Activated T-cell treated with anti-CD3 and anti-CD28 coated beads, Interleukin-2, amount 50 U/mL, for 72 hours (primary cell): ENCODE data around the gene MTAP. TPM values are rescaled to one million over a fixed set of nuclear protein-coding genes. Genes with fewer than 3 reads are reported as not detected.

Experiments
- ATAC-seq, 2 donors: fragments of 150-1000 bp; cut with Tn5 transposase; replicated peaks in 1 of 2; 2 replicates each; pipeline ENCODE4 v1.10.0; 2021; ENCODE audit warnings: moderate library complexity in 2 of 2, mild to moderate bottlenecking in 1 of 2
- DNase-seq, 2 donors: peaks; one replicate each; pipeline ENCODE4 v3.0.0; 2021 to 2022; ENCODE audit warnings: mixed read lengths in 1 of 2
- H3K27ac Mint-ChIP-seq: one replicate; pipeline ENCODE4 v1.8.0; 2022; ENCODE audit warnings: mild to moderate bottlenecking, moderate library complexity, mixed read lengths
- H3K27me3 Mint-ChIP-seq: one replicate; pipeline ENCODE4 v1.8.0; 2022; ENCODE audit warnings: low read depth, mixed read lengths
- H3K36me3 Mint-ChIP-seq, 2 donors: one replicate each; pipeline ENCODE4 v1.8.0; 2022; ENCODE audit warnings: mixed read lengths in 2 of 2, mild to moderate bottlenecking in 1 of 2; ENCODE audit not compliant: insufficient read depth in 2 of 2
- H3K4me1 Mint-ChIP-seq: one replicate; pipeline ENCODE4 v1.8.0; 2022; ENCODE audit warnings: low read depth, mixed read lengths
- H3K4me3 Mint-ChIP-seq, 2 donors: one replicate each; pipeline ENCODE4 v1.8.0; 2022; ENCODE audit warnings: mild to moderate bottlenecking in 2 of 2, mixed read lengths in 2 of 2, moderate library complexity in 2 of 2
- H3K9me3 Mint-ChIP-seq, 2 donors: one replicate each; pipeline ENCODE4 v1.8.0; 2022; ENCODE audit warnings: mixed read lengths in 2 of 2
- total RNA-seq, 2 donors: library from RNA; stranded (reverse); gene quantifications; one replicate each; pipeline ENCODE4 v1.2.3, GENCODE V29; 2022

MTAP gene
- total RNA-seq, 2 donors from 2014 or later, result 67.1 to 71.3 TPM

DNA sequence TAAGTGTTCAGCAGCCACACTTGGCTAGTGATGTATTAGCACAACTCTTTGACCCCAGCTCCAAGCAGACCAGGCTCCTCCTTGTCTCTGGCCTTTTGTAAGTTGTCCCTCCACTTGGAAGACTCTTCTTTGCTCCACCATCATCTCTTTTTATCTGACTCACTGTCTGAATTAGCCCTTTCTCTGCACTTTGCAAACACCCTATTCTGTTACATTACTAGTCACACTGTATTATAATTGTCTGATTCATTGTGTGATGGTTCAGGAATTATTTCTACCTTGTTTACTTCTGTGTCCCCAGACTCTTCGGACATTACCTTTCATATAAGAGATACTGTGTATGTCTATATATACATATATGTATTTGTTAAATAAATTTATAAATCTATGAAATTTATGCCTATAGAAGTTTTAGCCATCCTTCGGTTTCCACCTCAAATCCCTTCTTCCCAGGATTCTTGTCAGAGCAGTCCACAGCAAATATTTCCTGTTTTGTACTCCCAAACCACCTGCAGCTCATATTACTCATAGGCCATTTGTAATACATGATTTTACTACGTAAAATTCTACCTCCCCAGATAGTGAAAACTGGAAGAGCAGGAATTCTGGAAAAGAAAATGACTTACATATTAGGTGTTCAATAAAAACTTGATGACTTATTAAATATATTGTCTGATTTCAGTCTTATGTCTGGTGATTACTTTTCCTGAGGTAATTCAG lies 69.0 kb downstream of the MTAP start:
- no peak for ATAC-seq
- H3K27ac Mint-ChIP-seq, result no peak overlapping the region
- H3K36me3 Mint-ChIP-seq, result peaks cover 15 to 19% of the 10 kb centered on the region in 2 donors
- no peaks in the 10 kb centered on the region for H3K4me1 Mint-ChIP-seq
- H3K27me3 Mint-ChIP-seq, result no peaks in the 10 kb centered on the region
- no peak for DNase-seq
- H3K4me3 Mint-ChIP-seq, result no peak overlapping the region
- H3K9me3 Mint-ChIP-seq, result peaks cover 3 to 5% of the 10 kb centered on the region in 2 donors

DNA sequence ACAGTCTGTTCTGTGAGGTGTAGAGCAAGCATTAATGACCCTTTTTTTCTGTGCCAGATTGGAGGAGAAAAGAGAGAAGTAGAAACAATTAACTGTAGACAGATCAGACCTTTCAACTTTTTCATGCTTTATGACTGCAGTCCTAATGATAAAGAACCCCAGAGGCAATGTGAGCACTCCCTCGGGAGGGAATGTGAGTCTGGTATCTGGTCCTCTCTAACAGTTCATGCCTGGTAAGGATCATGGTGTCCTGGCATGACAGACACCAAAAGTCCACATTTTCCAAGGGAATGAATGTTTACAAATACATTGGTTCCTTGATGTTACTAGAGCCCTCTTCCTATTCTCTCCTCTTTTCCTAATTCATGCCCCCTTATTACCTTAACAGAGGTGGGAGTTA lies 70.3 kb downstream of the MTAP start:
- Mint-ChIP-seq H3K4me3 (no peak overlapping the region), H3K36me3 (peaks cover 15 to 24% of the 10 kb centered on the region in 2 donors), H3K27me3 (no peaks in the 10 kb centered on the region), H3K27ac (no peak overlapping the region), H3K9me3 (peaks cover 7 to 8% of the 10 kb centered on the region in 2 donors), H3K4me1 (no peaks in the 10 kb centered on the region)
- ATAC-seq, result no peak
- no peak for DNase-seq

DNA sequence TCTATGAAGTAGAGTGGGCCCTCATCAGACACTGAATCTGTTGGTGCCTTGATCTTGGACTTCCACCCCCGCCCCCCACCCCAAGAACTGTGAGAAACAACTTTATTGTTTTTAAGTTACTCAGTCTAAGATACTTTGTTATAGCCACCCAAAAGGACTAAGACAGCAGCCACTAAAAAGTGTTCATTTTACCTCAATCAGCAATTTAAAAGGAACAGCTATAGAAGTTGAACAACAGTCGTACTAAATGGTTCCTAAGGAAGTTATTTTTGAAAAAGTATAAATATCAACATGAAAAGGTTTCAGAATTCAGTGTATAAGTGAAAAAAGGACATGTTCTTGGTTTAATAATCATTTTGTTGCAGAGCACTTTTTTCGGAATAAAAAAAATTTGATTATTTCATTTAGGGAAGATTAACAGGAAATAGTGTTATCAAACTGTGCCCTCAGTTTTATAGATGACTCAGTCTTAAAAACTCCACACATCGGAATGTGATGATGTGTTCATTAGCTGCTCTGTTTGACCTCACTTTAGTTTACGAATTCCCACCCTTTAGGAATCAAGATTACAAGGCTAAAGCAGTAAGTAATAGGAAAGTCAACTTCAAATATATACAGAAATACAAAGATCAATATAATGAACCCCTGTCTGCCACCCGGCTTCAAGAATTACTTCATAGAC lies 71.2 kb downstream of the MTAP start:
- DNase-seq (no peak), ATAC-seq (no peak)
- Mint-ChIP-seq H3K27ac (no peak overlapping the region), H3K36me3 (peaks cover 17 to 32% of the 10 kb centered on the region in 2 donors), H3K27me3 (no peaks in the 10 kb centered on the region), H3K9me3 (peaks cover 8 to 10% of the 10 kb centered on the region in 2 donors), H3K4me3 (no peak overlapping the region), H3K4me1 (no peaks in the 10 kb centered on the region)

DNA sequence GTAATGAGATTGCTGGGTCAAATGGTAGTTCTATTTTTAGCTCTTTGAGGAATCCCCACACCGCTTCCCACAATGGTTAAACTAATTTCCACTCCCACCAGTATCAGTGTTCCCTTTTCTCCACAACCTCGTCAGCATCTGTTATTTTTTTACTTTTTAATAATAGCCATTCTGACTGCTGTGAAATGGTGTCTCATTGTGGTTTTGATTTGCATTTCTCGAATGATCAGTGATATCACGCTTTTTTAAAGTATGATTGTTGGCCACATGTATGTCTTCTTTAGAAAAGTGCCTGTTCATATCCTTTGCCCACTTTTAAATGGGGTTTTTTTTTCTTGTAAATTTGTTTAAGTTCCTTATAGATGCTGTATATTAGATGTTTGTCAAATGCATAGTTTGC lies 73.5 kb downstream of the MTAP start:
- H3K4me1 Mint-ChIP-seq, result no peaks in the 10 kb centered on the region
- H3K27me3 Mint-ChIP-seq, result no peaks in the 10 kb centered on the region
- H3K27ac Mint-ChIP-seq, result no peak overlapping the region
- no peak for DNase-seq
- peaks cover 18 to 19% of the 10 kb centered on the region in 2 donors for H3K9me3 Mint-ChIP-seq
- no peak overlapping the region for H3K4me3 Mint-ChIP-seq
- ATAC-seq, result no peak
- H3K36me3 Mint-ChIP-seq, result peaks cover 27 to 52% of the 10 kb centered on the region in 2 donors

DNA sequence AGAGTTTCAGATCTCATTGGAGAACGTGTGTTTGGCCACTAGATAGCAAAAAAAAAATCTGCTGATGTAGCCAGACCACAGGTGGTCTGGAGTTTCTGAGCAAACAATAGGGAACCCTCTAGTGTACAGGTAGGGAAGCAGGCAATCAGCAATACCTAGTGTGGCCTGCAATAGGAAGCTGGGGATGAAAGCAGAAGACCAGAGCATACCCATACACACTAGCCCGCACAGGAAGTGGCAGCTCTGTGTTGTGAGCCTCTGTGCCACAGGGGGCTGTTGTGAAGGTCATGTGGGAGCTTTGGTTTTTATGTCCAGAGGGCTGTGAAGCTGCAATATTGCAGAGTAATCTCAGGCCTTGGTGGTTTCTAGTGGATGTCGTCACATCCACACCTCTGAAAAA lies 81.2 kb downstream of the MTAP start:
- ATAC-seq (peak in 1 of 2 donors; percentile 49), DNase-seq (no peak)
- Mint-ChIP-seq H3K4me1 (no peaks in the 10 kb centered on the region), H3K27me3 (no peaks in the 10 kb centered on the region), H3K27ac (no peak overlapping the region), H3K9me3 (peaks cover 21 to 24% of the 10 kb centered on the region in 2 donors), H3K36me3 (peaks cover 19 to 40% of the 10 kb centered on the region in 2 donors), H3K4me3 (no peak overlapping the region)

DNA sequence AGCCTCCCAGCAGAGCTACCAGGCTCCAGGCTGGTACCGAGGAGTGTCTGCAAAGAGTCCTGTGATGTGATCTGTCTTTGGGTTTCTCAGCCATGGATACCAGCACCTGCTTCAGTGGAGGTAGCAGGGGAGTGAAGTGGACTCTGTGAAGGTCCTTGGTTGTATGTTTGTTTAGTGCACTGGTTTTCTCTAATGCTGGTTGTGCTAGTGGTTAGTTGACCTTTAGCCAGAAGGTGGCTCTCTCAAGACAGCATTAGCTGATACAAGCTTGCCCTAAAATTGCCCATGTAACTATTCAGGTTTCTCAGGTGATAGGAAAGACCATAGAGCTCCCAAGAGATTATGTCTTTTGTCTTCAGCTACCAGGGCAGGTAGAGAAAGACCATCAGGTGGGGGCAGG lies 87.2 kb downstream of the MTAP start:
- DNase-seq (no peak), ATAC-seq (no peak)
- Mint-ChIP-seq H3K4me3 (no peak overlapping the region), H3K27ac (no peak overlapping the region), H3K4me1 (no peaks in the 10 kb centered on the region), H3K36me3 (peaks cover 24 to 48% of the 10 kb centered on the region in 2 donors), H3K27me3 (no peaks in the 10 kb centered on the region), H3K9me3 (peaks cover 28 to 31% of the 10 kb centered on the region in 2 donors)

DNA sequence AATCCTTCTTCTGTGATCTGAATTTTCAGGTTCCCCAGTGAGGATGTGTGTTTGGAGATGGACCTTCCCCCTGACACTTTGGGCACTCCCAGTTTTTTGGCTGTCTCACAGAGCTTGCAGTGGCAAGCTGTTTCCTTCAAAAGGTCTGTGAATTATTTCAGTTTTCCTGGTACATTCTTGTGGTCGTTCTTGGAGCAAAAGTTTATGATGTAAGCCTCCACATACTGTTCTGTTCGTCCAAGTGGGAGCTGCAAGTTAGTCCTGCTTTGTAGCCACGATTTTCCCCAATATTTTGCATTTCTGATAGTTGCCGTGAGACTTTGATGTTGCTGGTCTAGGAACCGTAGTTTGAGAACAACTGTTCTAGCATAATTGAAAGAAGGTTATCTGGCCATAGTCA lies 88.3 kb downstream of the MTAP start:
- H3K27ac Mint-ChIP-seq, result no peak overlapping the region
- no peaks in the 10 kb centered on the region for H3K27me3 Mint-ChIP-seq
- peaks cover 25 to 31% of the 10 kb centered on the region in 2 donors for H3K9me3 Mint-ChIP-seq
- DNase-seq, result no peak
- H3K4me1 Mint-ChIP-seq, result no peaks in the 10 kb centered on the region
- H3K4me3 Mint-ChIP-seq, result no peak overlapping the region
- peaks cover 24 to 48% of the 10 kb centered on the region in 2 donors for H3K36me3 Mint-ChIP-seq
- ATAC-seq, result no peak

DNA sequence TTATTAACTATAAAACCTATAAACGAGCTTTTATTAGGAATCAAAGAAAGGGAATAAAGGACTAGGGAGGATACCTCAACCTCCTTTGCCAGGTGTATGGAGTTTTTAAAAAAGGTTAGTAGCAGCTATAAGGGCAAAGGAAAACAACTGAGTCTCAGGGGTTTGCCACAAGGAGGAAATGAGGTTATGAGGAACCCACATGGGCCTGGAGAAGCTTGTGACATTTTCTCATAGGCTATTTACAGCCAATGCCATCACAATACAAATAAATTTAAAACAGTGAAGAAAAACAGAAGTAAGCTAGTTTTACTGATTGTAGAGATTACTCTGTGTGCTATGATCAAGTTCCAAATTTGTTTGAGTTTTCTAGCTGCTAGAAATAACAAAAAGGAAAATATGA lies 99.1 kb downstream of the MTAP start:
- H3K9me3 Mint-ChIP-seq, result peaks cover 20 to 22% of the 10 kb centered on the region in 2 donors
- ATAC-seq (no peak), DNase-seq (no peak)
- H3K4me3 Mint-ChIP-seq, result no peak overlapping the region
- H3K36me3 Mint-ChIP-seq, result peaks cover 11 to 37% of the 10 kb centered on the region in 2 donors
- H3K27ac Mint-ChIP-seq, result no peak overlapping the region
- H3K27me3 Mint-ChIP-seq, result no peaks in the 10 kb centered on the region
- no peaks in the 10 kb centered on the region for H3K4me1 Mint-ChIP-seq

DNA sequence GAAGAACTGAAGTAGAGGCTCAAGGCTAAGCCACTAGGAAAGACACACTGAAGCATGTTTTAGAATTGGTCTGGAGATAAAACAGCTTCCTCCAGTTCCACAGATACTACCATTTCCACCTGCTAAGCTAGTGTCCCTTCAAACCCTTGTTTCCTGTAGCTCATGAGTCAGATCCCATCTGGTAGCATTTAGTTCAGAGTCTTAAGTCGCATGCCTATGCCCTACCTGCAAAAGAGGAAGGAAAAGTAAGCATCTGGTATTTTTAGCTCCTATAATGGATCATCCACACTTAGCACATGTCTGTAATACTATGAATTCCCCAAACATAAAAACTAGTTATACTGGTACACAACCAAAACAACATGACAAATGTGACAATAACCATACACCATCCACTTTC lies 99.7 kb downstream of the MTAP start:
- no peaks in the 10 kb centered on the region for H3K27me3 Mint-ChIP-seq
- no peaks in the 10 kb centered on the region for H3K4me1 Mint-ChIP-seq
- H3K27ac Mint-ChIP-seq, result no peak overlapping the region
- ATAC-seq, result no peak
- H3K36me3 Mint-ChIP-seq, result peaks cover 11 to 33% of the 10 kb centered on the region in 2 donors
- H3K9me3 Mint-ChIP-seq, result peaks cover 19 to 22% of the 10 kb centered on the region in 2 donors
- no peak for DNase-seq
- no peak overlapping the region for H3K4me3 Mint-ChIP-seq

DNA sequence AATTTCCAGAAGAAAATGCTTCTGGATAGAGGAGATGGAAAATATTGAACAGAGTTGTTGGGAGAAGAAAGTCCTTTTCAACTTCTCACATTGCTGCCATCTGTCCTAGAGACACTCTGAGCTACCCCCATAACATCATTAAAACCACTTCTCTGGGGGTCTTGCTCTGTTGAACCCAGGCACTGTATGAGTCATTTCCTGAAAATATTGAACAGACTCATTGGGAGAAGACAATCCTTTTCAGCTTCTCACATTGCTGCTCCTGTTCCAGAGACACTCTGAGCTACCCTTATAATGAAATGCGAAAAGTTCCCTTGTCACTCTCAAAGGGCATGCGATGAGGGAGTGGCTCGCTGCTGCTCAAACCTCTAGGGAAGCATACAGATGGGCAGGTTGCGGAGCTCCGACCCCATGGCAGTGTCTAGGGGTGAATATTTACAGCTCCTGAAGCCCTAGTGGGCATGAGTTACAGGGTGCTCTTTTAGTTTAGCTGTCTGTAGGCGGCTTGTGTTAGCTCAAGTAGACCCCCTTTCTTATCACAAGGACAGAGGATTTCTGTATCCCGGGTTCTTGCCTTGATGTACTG lies 101.0 kb downstream of the MTAP start:
- ATAC-seq, result no peak
- Mint-ChIP-seq H3K27me3 (no peaks in the 10 kb centered on the region), H3K4me1 (no peaks in the 10 kb centered on the region), H3K4me3 (no peak overlapping the region), H3K36me3 (peaks cover 11 to 26% of the 10 kb centered on the region in 2 donors), H3K27ac (no peak overlapping the region), H3K9me3 (peaks cover 23 to 25% of the 10 kb centered on the region in 2 donors)
- no peak for DNase-seq

DNA sequence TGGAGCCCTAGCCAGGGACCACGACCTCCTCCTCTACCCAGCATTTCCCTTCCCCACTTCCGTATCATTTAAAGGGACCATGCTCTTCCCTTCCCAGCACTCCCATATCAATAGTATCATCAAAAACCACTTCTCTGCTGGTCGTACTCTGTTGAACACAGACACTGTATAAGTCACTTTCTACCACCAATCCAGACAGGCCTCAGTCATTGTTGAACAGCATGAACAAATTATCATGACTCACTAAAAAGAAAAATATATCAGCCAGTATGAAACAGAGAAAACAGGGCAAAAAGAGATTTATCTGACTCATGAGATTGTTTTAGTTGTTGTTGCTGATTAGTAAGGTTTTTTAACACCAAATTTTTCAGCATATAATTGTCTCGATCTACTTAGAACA lies 101.9 kb downstream of the MTAP start:
- H3K36me3 Mint-ChIP-seq, result peaks cover 9 to 24% of the 10 kb centered on the region in 2 donors
- peaks cover 20 to 22% of the 10 kb centered on the region in 2 donors for H3K9me3 Mint-ChIP-seq
- DNase-seq, result no peak
- H3K4me1 Mint-ChIP-seq, result no peaks in the 10 kb centered on the region
- H3K27me3 Mint-ChIP-seq, result no peaks in the 10 kb centered on the region
- H3K27ac Mint-ChIP-seq, result no peak overlapping the region
- ATAC-seq, result no peak
- H3K4me3 Mint-ChIP-seq, result no peak overlapping the region

DNA sequence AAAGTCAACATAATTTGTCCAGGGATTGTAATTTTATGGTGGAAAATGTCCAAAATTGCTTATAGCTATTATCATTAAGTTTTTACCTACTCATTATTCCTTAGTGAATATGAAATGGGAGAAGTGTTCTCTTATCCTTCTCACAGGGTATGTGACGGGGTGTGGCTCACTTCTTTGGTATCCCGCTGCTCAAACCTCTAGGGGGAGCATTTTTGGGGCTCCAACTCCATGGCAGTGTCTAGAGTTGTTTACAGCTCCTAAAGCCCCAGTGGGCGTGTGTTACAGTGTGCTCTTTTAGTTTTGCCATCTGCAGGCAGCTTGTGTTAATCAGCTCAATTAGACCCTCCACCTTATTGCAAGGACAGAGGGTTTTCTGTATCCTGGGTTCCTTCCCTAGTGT lies 102.3 kb downstream of the MTAP start:
- no peak overlapping the region for H3K4me3 Mint-ChIP-seq
- no peak overlapping the region for H3K27ac Mint-ChIP-seq
- peaks cover 17 to 21% of the 10 kb centered on the region in 2 donors for H3K9me3 Mint-ChIP-seq
- H3K27me3 Mint-ChIP-seq, result no peaks in the 10 kb centered on the region
- H3K36me3 Mint-ChIP-seq, result peaks cover 9 to 23% of the 10 kb centered on the region in 2 donors
- ATAC-seq, result no peak
- no peaks in the 10 kb centered on the region for H3K4me1 Mint-ChIP-seq
- DNase-seq, result no peak

DNA sequence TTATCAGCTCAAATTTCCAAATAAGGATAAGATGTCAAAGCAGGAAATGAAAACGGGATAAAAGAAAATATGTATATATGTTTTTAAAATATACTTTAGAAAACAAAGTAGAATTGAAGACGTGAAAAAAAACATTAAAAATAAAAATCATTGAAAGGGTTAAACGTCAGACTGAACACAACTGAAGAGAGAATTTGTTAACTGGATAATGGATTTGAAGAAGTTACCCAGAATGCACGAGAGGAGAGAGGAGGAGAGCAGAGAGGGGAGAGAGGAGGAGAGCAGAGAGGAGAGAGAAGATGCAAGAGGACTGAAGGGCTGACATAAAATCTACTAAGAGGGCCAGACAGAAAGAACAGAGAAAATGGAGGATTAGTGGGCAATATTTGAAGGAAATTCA lies 103.8 kb downstream of the MTAP start:
- ATAC-seq, result no peak
- H3K27me3 Mint-ChIP-seq, result no peaks in the 10 kb centered on the region
- H3K4me1 Mint-ChIP-seq, result no peaks in the 10 kb centered on the region
- no peak overlapping the region for H3K4me3 Mint-ChIP-seq
- no peak for DNase-seq
- peaks cover 9 to 21% of the 10 kb centered on the region in 2 donors for H3K36me3 Mint-ChIP-seq
- H3K9me3 Mint-ChIP-seq, result peaks cover 13 to 18% of the 10 kb centered on the region in 2 donors
- H3K27ac Mint-ChIP-seq, result no peak overlapping the region
